H1 (cell line): ENCODE results near the gene SEZ6. TPM values are rescaled to one million over a fixed set of nuclear protein-coding genes. Genes with fewer than 3 reads are reported as not detected.

Experiments used
- CTCF ChIA-PET: fragments of 300-600 bp; sonication (Branson Sonifier 250); formaldehyde crosslinking; loops from one replicate; lab custom pipeline; 2021; ENCODE audit not compliant: partially characterized antibody; lab: Charles Lee
- POLR2A ChIA-PET: fragments of 300-600 bp; sonication (Branson Sonifier 250); formaldehyde crosslinking; loops from one replicate; lab custom pipeline; 2021; ENCODE audit warnings: inconsistent platforms; ENCODE audit not compliant: partially characterized antibody; lab: Charles Lee
- DNase-seq, 2 experiments: peaks; one replicate each; pipeline versions ENCODE4 v3.0.0 to v3.0.0-alpha.2; 2010 to 2022; ENCODE audit warnings: low spot score in 2 of 2, low read depth in 1 of 2, mixed read lengths in 1 of 2
- FAIRE-seq: peaks from 2 replicates; lab custom pipeline; 2011; peaks lifted over from hg19 to GRCh38; lab: Jason Lieb, UNC
- H2AFZ ChIP-seq: 2 replicates; pipeline ENCODE4 v1.8.1; 2012; ENCODE audit warnings: low read length, inconsistent platforms
- H2AK5ac ChIP-seq: 2 replicates; pipeline ENCODE4 v1.6.1; 2013; ENCODE audit warnings: low read depth, low read length
- H2BK120ac ChIP-seq: replicated peaks from 2 replicates; pipeline ENCODE3; 2013; ENCODE audit warnings: low read depth, low read length, inconsistent platforms
- H2BK12ac ChIP-seq: 2 replicates; pipeline ENCODE4 v1.6.1; 2013; ENCODE audit warnings: low read depth, low read length
- H2BK15ac ChIP-seq: 2 replicates; pipeline ENCODE4 v1.6.1; 2013; ENCODE audit warnings: low read length
- H2BK20ac ChIP-seq: 2 replicates; pipeline ENCODE4 v1.6.1; 2013; ENCODE audit warnings: low read length
- H2BK5ac ChIP-seq: 2 replicates; pipeline ENCODE4 v1.6.1; 2013; ENCODE audit warnings: low read depth, low read length
- H3K14ac ChIP-seq: 2 replicates; pipeline ENCODE4 v1.6.1; 2013; ENCODE audit warnings: inconsistent platforms; ENCODE audit not compliant: insufficient read length
- H3K18ac ChIP-seq: 2 replicates; pipeline ENCODE4 v1.6.1; 2013; ENCODE audit warnings: low read length; ENCODE audit errors: extremely low read depth
- H3K23ac ChIP-seq: 2 replicates; pipeline ENCODE4 v1.6.1; 2013; ENCODE audit warnings: inconsistent platforms; ENCODE audit not compliant: insufficient read length
- H3K23me2 ChIP-seq: 2 replicates; pipeline ENCODE4 v1.6.1; 2013; ENCODE audit warnings: low read depth, low read length
- H3K27ac ChIP-seq: 2 replicates; pipeline ENCODE4 v1.6.1; 2011; ENCODE audit warnings: low read depth, low read length, inconsistent platforms
- H3K27me3 ChIP-seq, 4 experiments: replicated peaks in 1 of 4; 1 replicate in 1 of 4; 2 replicates in 3 of 4; pipeline versions ENCODE4 v1.6.1 to v1.8.1; 2011 to 2013; ENCODE audit warnings: low read length in 3 of 4, mild to moderate bottlenecking in 3 of 4, inconsistent platforms in 2 of 4, mixed read lengths in 2 of 4, moderate library complexity in 1 of 4; ENCODE audit not compliant: control insufficient read depth in 3 of 4, insufficient read depth in 3 of 4; ENCODE audit errors: extremely low read depth in 1 of 4
- H3K36me3 ChIP-seq, 4 experiments: 2 replicates each; pipeline versions ENCODE4 v1.6.1 to v1.8.1; 2011 to 2013; ENCODE audit warnings: mild to moderate bottlenecking in 4 of 4, low read length in 3 of 4, moderate library complexity in 2 of 4, control low read depth in 1 of 4, inconsistent platforms in 1 of 4; ENCODE audit not compliant: insufficient read depth in 4 of 4, control insufficient read depth in 2 of 4
- H3K4ac ChIP-seq: replicated peaks from 2 replicates; pipeline ENCODE3; 2013; ENCODE audit warnings: low read length, low read depth, mixed read lengths, inconsistent platforms; ENCODE audit not compliant: insufficient read length
- H3K4me1 ChIP-seq, 4 experiments: replicated peaks in 1 of 4; 1 replicate in 1 of 4; 2 replicates in 3 of 4; pipeline versions ENCODE4 v1.6.1 to v1.8.1; 2011 to 2013; ENCODE audit warnings: low read length in 3 of 4, inconsistent platforms in 2 of 4, mixed read lengths in 1 of 4; ENCODE audit not compliant: insufficient read depth in 4 of 4, control insufficient read depth in 3 of 4
- H3K4me2 ChIP-seq, 2 experiments: 2 replicates each; pipeline versions ENCODE4 v1.6.1 to v1.8.1; 2011 to 2013; ENCODE audit warnings: low read depth in 2 of 2, low read length in 2 of 2, control low read depth in 1 of 2, inconsistent platforms in 1 of 2, mild to moderate bottlenecking in 1 of 2; ENCODE audit not compliant: insufficient read depth in 1 of 2
- H3K4me3 ChIP-seq, 4 experiments: fragments of 200-600, 300-600 bp in 1 of 4; sonication (generic), shearing (Covaris generic), sonication (Bioruptor Twin) in 1 of 4; 2 replicates each; pipeline versions ENCODE4 v1.5.1 to v1.8.1; 2011 to 2016; ENCODE audit warnings: low read length in 4 of 4, low read depth in 3 of 4, control low read depth in 2 of 4, inconsistent platforms in 2 of 4, mild to moderate bottlenecking in 2 of 4, mixed read lengths in 1 of 4, moderate library complexity in 1 of 4; ENCODE audit not compliant: insufficient read depth in 2 of 4; ENCODE audit errors: extremely low read depth in 1 of 4
- H3K56ac ChIP-seq: replicated peaks from 2 replicates; pipeline ENCODE3; 2013; ENCODE audit warnings: low read depth, mild to moderate bottlenecking, mixed read lengths, low read length, inconsistent platforms; ENCODE audit not compliant: insufficient read length
- H3K79me1 ChIP-seq: 2 replicates; pipeline ENCODE4 v1.6.1; 2013; ENCODE audit warnings: low read depth, low read length, control low read depth
- H3K79me2 ChIP-seq, 2 experiments: 2 replicates each; pipeline versions ENCODE4 v1.6.1 to v1.8.1; 2012 to 2013; ENCODE audit warnings: low read length in 2 of 2, mild to moderate bottlenecking in 2 of 2, inconsistent platforms in 1 of 2; ENCODE audit not compliant: insufficient read depth in 2 of 2, control insufficient read depth in 1 of 2
- H3K9ac ChIP-seq, 4 experiments: replicated peaks in 1 of 4; 1 replicate in 1 of 4; 2 replicates in 3 of 4; pipeline versions ENCODE4 v1.6.1 to v1.8.1; 2011 to 2013; ENCODE audit warnings: low read depth in 3 of 4, low read length in 3 of 4, control low read depth in 2 of 4, mild to moderate bottlenecking in 2 of 4, moderate library complexity in 2 of 4, inconsistent platforms in 1 of 4; ENCODE audit errors: extremely low read depth in 1 of 4
- H3K9me3 ChIP-seq, 2 experiments: 2 replicates each; pipeline versions ENCODE4 v1.6.1 to v1.8.1; 2012 to 2013; ENCODE audit warnings: mild to moderate bottlenecking in 2 of 2, moderate library complexity in 2 of 2, control low read depth in 1 of 2, inconsistent platforms in 1 of 2, low read depth in 1 of 2, low read length in 1 of 2, mixed read lengths in 1 of 2; ENCODE audit not compliant: insufficient read depth in 2 of 2
- H4K20me1 ChIP-seq, 2 experiments: replicated peaks in 1 of 2; 2 replicates each; pipeline versions ENCODE3 to v1.8.1; 2011 to 2013; ENCODE audit warnings: inconsistent platforms in 2 of 2, low read length in 2 of 2, mild to moderate bottlenecking in 1 of 2; ENCODE audit not compliant: insufficient read depth in 2 of 2, control insufficient read depth in 1 of 2
- H4K5ac ChIP-seq: 2 replicates; pipeline ENCODE4 v1.6.1; 2013; ENCODE audit warnings: low read length, low read depth, mixed read lengths, inconsistent platforms; ENCODE audit not compliant: insufficient read length
- H4K8ac ChIP-seq: 2 replicates; pipeline ENCODE4 v1.8.0; 2013; ENCODE audit warnings: mild to moderate bottlenecking, moderate library complexity, low read length, inconsistent platforms; ENCODE audit not compliant: insufficient read depth; ENCODE audit errors: extremely low read depth
- H4K91ac ChIP-seq: replicated peaks from 2 replicates; pipeline ENCODE3; 2013; ENCODE audit warnings: low read length, mixed read lengths, inconsistent platforms; ENCODE audit not compliant: insufficient read length
- BCL11A ChIP-seq, 2 experiments: IDR thresholded peaks; one replicate each; pipeline ENCODE4 v1.6.1; 2011; ENCODE audit warnings: low read depth in 2 of 2, low read length in 2 of 2, mild to moderate bottlenecking in 2 of 2
- CBX5 ChIP-seq: fragments of 300-800, 300-1000 bp; sonication (generic); IDR thresholded peaks from 2 replicates; pipeline ENCODE4 v1.7.1; 2016; ENCODE audit warnings: antibody characterized with exemption, low read length, low read depth
- CHD2 ChIP-seq: IDR thresholded peaks from 2 replicates; pipeline ENCODE4 v1.6.1; 2012; ENCODE audit warnings: low read length, improper control_type of control experiment
- EP300 ChIP-seq, 2 experiments: IDR thresholded peaks; 1 replicate in 1 of 2; 2 replicates in 1 of 2; pipeline ENCODE4 v1.6.1; 2011 to 2012; ENCODE audit warnings: low read depth in 2 of 2, low read length in 2 of 2, mild to moderate bottlenecking in 2 of 2, borderline replicate concordance in 1 of 2, inconsistent platforms in 1 of 2, moderate library complexity in 1 of 2
- EZH2 ChIP-seq: fragments of 200-600 bp; sonication (generic); IDR thresholded peaks from 2 replicates; pipeline ENCODE4 v1.7.1; 2012; ENCODE audit warnings: low read depth, mild to moderate bottlenecking, moderate library complexity, low read length, inconsistent platforms; ENCODE audit not compliant: severe bottlenecking
- FOSL1 ChIP-seq: IDR thresholded peaks from 2 replicates; pipeline ENCODE4 v1.6.1; 2011; ENCODE audit warnings: mild to moderate bottlenecking, low read depth, low read length, moderate library complexity; ENCODE audit not compliant: insufficient read depth
- GABPA ChIP-seq: IDR thresholded peaks from 2 replicates; pipeline ENCODE4 v1.6.1; 2011; ENCODE audit warnings: mild to moderate bottlenecking, low read length, moderate library complexity, borderline replicate concordance; ENCODE audit not compliant: insufficient read depth
- PHF8 ChIP-seq: fragments of 200-600 bp; sonication (generic); conservative IDR thresholded peaks from 2 replicates; pipeline ENCODE4 v1.7.1; 2012; ENCODE audit warnings: low read depth, mild to moderate bottlenecking, inconsistent platforms, low read length, moderate library complexity
- POLR2A ChIP-seq, 2 experiments: IDR thresholded peaks; 1 replicate in 1 of 2; 2 replicates in 1 of 2; pipeline ENCODE4 v1.6.1; 2011; ENCODE audit warnings: low read depth in 2 of 2, low read length in 2 of 2, mild to moderate bottlenecking in 2 of 2; ENCODE audit errors: control extremely low read depth in 1 of 2
- SP1 ChIP-seq: IDR thresholded peaks from 2 replicates; pipeline ENCODE4 v1.6.1; 2011; ENCODE audit warnings: low read depth, low read length
- SP2 ChIP-seq: IDR thresholded peaks from 2 replicates; pipeline ENCODE4 v1.6.1; 2012; ENCODE audit warnings: mild to moderate bottlenecking, low read length, inconsistent platforms
- SRF ChIP-seq: IDR thresholded peaks from 2 replicates; pipeline ENCODE4 v1.6.1; 2011; ENCODE audit warnings: mild to moderate bottlenecking, low read depth, low read length, moderate library complexity
- SUZ12 ChIP-seq: fragments of 200-600 bp; sonication (generic); IDR thresholded peaks from 2 replicates; pipeline ENCODE4 v1.6.1; 2012; ENCODE audit warnings: mild to moderate bottlenecking, inconsistent platforms, low read length, moderate library complexity, mixed read lengths
- WGBS, 2 experiments: shearing (Covaris generic) in 1 of 2; methylation state at CpG; one replicate each; pipeline versions ENCODE4 v1.1.6 to v1.1.7; 2013 to 2015; ENCODE audit warnings: low lambda C conversion rate in 2 of 2, mixed read lengths in 2 of 2, inconsistent platforms in 1 of 2, low coverage in 1 of 2, missing lambda C conversion rate in 1 of 2; ENCODE audit not compliant: insufficient replicate concordance in 2 of 2, insufficient coverage in 1 of 2, insufficient read length in 1 of 2; ENCODE audit errors: extremely low coverage in 1 of 2, missing lambda C conversion rate in 1 of 2; 5-methylcytosine and 5-hydroxymethylcytosine counted together
- polyA plus RNA-seq, 7 experiments: library from polyadenylated mRNA; depleted of rRNA in 3 of 7; stranded (reverse) in 5 of 7; unstranded in 2 of 7; fragments of >200 nt in 5 of 7; fragments of 200-250 nt in 2 of 7; gene quantifications; 1 replicate in 5 of 7; 2 replicates in 1 of 7; 4 replicates in 1 of 7; pipeline versions ENCODE4 v1.2.1 to v1.2.3, GENCODE V29; 2011 to 2013; ENCODE audit warnings: missing spikeins in 2 of 7, mixed read lengths in 2 of 7
- total RNA-seq: library from RNA; stranded (reverse); fragmentation: NEBNext Ultra II Directional; extraction: Animal tissue kit (Norgen Biotek cat#: 25700); gene quantifications from 2 replicates; pipeline ENCODE4 v1.2.1, GENCODE V29; 2021
- TF ChIP-seq, protein P1 (sequence below): IDR thresholded peaks from 2 replicates; pipeline ENCODE4 v1.6.1; 2011; ENCODE audit warnings: low read depth, mild to moderate bottlenecking, low read length; ENCODE audit not compliant: insufficient read depth

SEZ6 gene
- total and polyA plus RNA-seq, 2 of the 8 experiments (the other 6 are each of a cell fraction or from before 2014, with no cell fraction given), result 6.9 to 16.1 TPM

GRCh38 chr17:29054835-29055234 lies 49.0 kb upstream of the SEZ6 start:
- Histone ChIP-seq H3K56ac (no peak overlapping the region), H3K4me2 (no peak overlapping the region), H3K9ac (no peak overlapping the region), H2BK5ac (0 out of 2 replicates have a peak overlapping the region, but pooled peaks have one; percentile 45), H4K20me1 (no peaks in the 10 kb centered on the region), H2BK120ac (no peak overlapping the region), H3K79me2 (no peaks in the 10 kb centered on the region), H3K27ac (no peak overlapping the region), H3K4me1 (peaks cover 0 to 2% (median 2%) of the 10 kb centered on the region in 4 experiments; a peak in 3 of 7 replicates), H3K23ac (no peak overlapping the region), H3K23me2 (no peaks in the 10 kb centered on the region), H3K14ac (no peak overlapping the region), H3K36me3 (peaks cover 0 to 13% (median 3%) of the 10 kb centered on the region in 4 experiments; a peak in 5 of 8 replicates), H3K27me3 (no peaks in the 10 kb centered on the region), H3K9me3 (no peaks in the 10 kb centered on the region), H2AK5ac (no peak overlapping the region), H3K79me1 (no peaks in the 10 kb centered on the region), H4K5ac (no peak overlapping the region), H2BK15ac (no peak overlapping the region), H4K8ac (no peak overlapping the region), H4K91ac (no peak overlapping the region), H3K18ac (no peak overlapping the region), H2AFZ (no peak overlapping the region), H3K4ac (no peak overlapping the region), H3K4me3 (no peak overlapping the region), H2BK20ac (no peak overlapping the region), H2BK12ac (no peak overlapping the region; the same call in 1 of the 2 replicates)
- FAIRE-seq, result no peak
- WGBS, 2 experiments, result 93% methylated on average over 10 of the region's 10 CpGs; no CpG with 5 or more reads in 1 of the 2 experiments
- ChIA-PET POLR2A (interaction anchor here (0.9 to 2.0 kb wide), 5 partner anchors 8 to 76 kb away, joined by 3 to 6 read pairs (median 3); no protein-coding TSS in a partner anchor), CTCF (interaction anchor here (0.6 to 1.1 kb wide), 8 partner anchors 8 to 91 kb away, joined by 3 to 4 read pairs (median 3); no protein-coding TSS in a partner anchor)
- no peak for DNase-seq
- TF ChIP-seq SP1 (no peak), CHD2 (no peak), SP2 (no peak), BCL11A (IDR thresholded peaks at IDR 0.05; ENCODE audit: low read depth in 2 of 2, low read length in 2 of 2) (no peak), SRF (no peak), EP300 (IDR thresholded peaks at IDR 0.05; ENCODE audit: borderline replicate concordance in 1 of 2, low read depth in 2 of 2, low read length in 2 of 2) (no peak), GABPA (no peak), CBX5 (no peak), POLR2A (IDR thresholded peaks at IDR 0.05; ENCODE audit: control extremely low read depth in 1 of 2, low read depth in 2 of 2, low read length in 2 of 2) (no peak), EZH2 (no peak), PHF8 (no peak), FOSL1 (no peak), SUZ12 (no peak)
- TF ChIP-seq, protein P1, sequence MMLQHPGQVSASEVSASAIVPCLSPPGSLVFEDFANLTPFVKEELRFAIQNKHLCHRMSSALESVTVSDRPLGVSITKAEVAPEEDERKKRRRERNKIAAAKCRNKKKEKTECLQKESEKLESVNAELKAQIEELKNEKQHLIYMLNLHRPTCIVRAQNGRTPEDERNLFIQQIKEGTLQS, result no peak
